ENCODE measurements around the gene ZNF586. TPM values are rescaled to one million over a fixed set of nuclear protein-coding genes. Genes with fewer than 3 reads are reported as not detected.
"Not testable (repeated sequence)": the region's sequence is repeated elsewhere in the genome, so short reads cannot be mapped to it uniquely, and the experiment has no call there.

ZNF586 gene
- total and polyA plus RNA-seq, 4 donors = 3.7 to 17.9 (median 8.2) TPM

DNA sequence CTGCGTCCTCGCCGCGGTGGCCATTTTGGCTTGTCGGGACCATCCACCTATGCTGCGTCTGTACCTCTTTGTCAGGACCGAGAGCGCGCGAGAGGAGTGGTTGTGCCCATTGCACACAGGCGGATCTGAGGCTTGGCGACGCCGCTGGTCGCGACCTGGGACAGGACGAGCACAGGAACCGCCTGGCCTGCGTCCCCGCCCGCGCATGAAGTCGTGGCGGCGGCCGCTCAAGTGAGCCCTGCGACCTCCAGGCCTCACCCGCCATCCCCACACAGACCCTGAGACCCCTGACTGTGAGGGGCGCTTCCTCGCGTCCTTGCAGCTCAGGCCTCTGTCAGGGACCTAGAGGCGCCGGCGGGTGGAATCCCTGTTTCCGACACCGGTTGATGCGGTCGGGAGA lies 16.8 kb downstream of the ZNF586 start:
- H3K4me1 ChIP-seq (ENCODE audit: control insufficient read depth in 1 of 2, insufficient read depth in 2 of 2, low read length in 2 of 2) = no peaks in the 10 kb centered on the region
- WGBS, 2 donors = 89 to 94% methylated on average over 38 of the region's 38 CpGs
- peaks cover 23% of the 10 kb centered on the region for H3K9me3 ChIP-seq (ENCODE audit: control insufficient read depth, low read length)
- ATAC-seq (ENCODE audit: low FRiP score) (no peak), DNase-seq (no peak)
- intact Hi-C loops (cut with DNase I) = no loop called here
- H3K27ac ChIP-seq (ENCODE audit: low read depth in 1 of 2, low read length in 2 of 2) = no peak overlapping the region
- no peak overlapping the region for H3K4me3 ChIP-seq (ENCODE audit: low read length in 2 of 2)
- H3K27me3 ChIP-seq (ENCODE audit: control insufficient read depth in 1 of 2, insufficient read depth in 2 of 2, low read length in 1 of 2) = no peaks in the 10 kb centered on the region
- peaks cover 2 to 9% of the 10 kb centered on the region in 2 donors for H3K36me3 ChIP-seq (ENCODE audit: control insufficient read depth in 1 of 2, insufficient read depth in 2 of 2, low read length in 1 of 2)

DNA sequence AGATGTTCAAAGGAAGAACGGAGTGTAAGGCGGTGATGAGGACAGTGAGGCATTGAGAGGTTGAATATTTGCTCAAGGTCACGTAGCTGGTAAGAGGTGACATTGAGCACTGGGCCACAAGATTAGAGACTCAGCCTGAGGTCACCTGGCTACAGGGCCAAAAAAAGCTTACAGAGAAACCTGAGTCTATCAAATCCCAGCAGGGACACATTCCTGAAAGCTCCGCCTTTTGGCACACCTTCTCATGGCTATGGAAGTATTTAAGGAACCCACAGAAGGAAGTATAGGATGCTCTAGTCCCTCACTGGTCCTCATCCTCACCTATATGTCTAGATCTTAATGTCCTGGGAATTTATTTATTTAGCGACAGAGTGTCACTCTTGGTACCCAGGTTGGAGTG lies 17.4 kb downstream of the ZNF586 start:
- no peak overlapping the region for H3K27ac ChIP-seq (ENCODE audit: low read depth in 1 of 2, low read length in 2 of 2)
- no peaks in the 10 kb centered on the region for H3K27me3 ChIP-seq (ENCODE audit: control insufficient read depth in 1 of 2, insufficient read depth in 2 of 2, low read length in 1 of 2)
- H3K36me3 ChIP-seq (ENCODE audit: control insufficient read depth in 1 of 2, insufficient read depth in 2 of 2, low read length in 1 of 2) = peaks cover 3 to 11% of the 10 kb centered on the region in 2 donors
- ATAC-seq (ENCODE audit: low FRiP score) (no peak), DNase-seq (no peak)
- intact Hi-C loops (cut with DNase I) = no loop called here
- H3K4me3 ChIP-seq (ENCODE audit: low read length in 2 of 2) = no peak overlapping the region
- 91 to 98% methylated on average over 5 of the region's 5 CpGs for WGBS, 2 donors
- H3K9me3 ChIP-seq (ENCODE audit: control insufficient read depth, low read length) = peaks cover 23% of the 10 kb centered on the region
- no peaks in the 10 kb centered on the region for H3K4me1 ChIP-seq (ENCODE audit: control insufficient read depth in 1 of 2, insufficient read depth in 2 of 2, low read length in 2 of 2)

DNA sequence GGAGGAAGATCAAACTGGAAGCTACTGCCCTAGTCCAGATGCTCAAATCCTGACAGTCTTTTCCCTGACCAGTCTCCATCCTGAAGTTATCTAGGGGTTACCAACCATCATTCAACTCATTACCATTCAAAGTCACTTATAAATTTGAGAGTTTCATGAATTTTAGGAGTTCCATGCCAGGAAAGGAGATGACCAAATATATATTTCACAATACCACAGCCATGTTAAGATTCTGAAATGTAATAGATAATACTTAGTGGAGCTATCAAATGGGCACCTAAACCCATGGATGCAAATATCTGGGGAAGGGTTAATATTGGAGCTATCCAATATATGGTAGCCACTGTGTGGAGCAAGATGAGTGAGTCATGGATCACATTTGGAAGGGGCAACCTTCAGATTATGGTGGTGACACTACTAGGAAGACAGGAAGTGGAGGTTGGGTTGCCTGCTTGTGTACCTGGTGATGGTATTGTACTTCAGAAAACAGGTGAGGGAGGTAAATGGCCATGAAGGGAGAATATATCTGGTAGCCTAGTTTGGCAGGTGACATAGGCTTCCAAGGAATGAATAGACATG lies 18.7 kb downstream of the ZNF586 start:
- Histone ChIP-seq H3K4me3 (ENCODE audit: low read length in 2 of 2) (no peak overlapping the region), H3K9me3 (ENCODE audit: control insufficient read depth, low read length) (peaks cover 23% of the 10 kb centered on the region), H3K36me3 (ENCODE audit: control insufficient read depth in 1 of 2, insufficient read depth in 2 of 2, low read length in 1 of 2) (peaks cover 4 to 12% of the 10 kb centered on the region in 2 donors), H3K27ac (ENCODE audit: low read depth in 1 of 2, low read length in 2 of 2) (no peak overlapping the region), H3K27me3 (ENCODE audit: control insufficient read depth in 1 of 2, insufficient read depth in 2 of 2, low read length in 1 of 2) (no peaks in the 10 kb centered on the region), H3K4me1 (ENCODE audit: control insufficient read depth in 1 of 2, insufficient read depth in 2 of 2, low read length in 2 of 2) (no peaks in the 10 kb centered on the region)
- DNase-seq (no peak), ATAC-seq (ENCODE audit: low FRiP score) (no peak)
- intact Hi-C loops (cut with DNase I) = no loop called here

DNA sequence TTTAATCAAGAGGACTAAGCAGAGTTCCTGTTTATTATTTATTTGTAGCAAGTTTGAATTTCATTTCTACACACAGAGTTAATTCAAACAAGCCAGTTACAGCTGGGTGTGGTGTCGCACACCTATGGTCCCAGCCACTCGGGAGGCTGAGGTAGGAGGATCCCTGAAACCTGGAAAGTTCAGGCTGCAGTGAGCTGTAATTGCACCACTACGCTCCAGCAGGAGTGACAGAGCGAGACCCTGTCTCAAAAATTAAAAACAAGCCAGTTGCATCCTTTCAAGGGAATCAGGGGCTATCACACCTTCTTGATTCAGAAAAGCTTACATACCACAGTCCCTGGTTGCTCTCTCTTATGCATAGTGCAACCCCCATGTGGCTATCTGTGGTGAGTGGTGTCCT lies 19.8 kb downstream of the ZNF586 start:
- ATAC-seq (ENCODE audit: low FRiP score) (no peak), DNase-seq (no peak)
- Histone ChIP-seq H3K4me3 (ENCODE audit: low read length in 2 of 2) (no peak overlapping the region), H3K36me3 (ENCODE audit: control insufficient read depth in 1 of 2, insufficient read depth in 2 of 2, low read length in 1 of 2) (peaks cover 4 to 12% of the 10 kb centered on the region in 2 donors), H3K27me3 (ENCODE audit: control insufficient read depth in 1 of 2, insufficient read depth in 2 of 2, low read length in 1 of 2) (no peaks in the 10 kb centered on the region), H3K9me3 (ENCODE audit: control insufficient read depth, low read length) (peaks cover 23% of the 10 kb centered on the region), H3K27ac (ENCODE audit: low read depth in 1 of 2, low read length in 2 of 2) (no peak overlapping the region), H3K4me1 (ENCODE audit: control insufficient read depth in 1 of 2, insufficient read depth in 2 of 2, low read length in 2 of 2) (no peaks in the 10 kb centered on the region)
- 95 to 99% methylated on average over 4 of the region's 4 CpGs for whole genome bisulfite sequencing, 2 donors
- intact Hi-C loops (cut with DNase I) = no loop called here

DNA sequence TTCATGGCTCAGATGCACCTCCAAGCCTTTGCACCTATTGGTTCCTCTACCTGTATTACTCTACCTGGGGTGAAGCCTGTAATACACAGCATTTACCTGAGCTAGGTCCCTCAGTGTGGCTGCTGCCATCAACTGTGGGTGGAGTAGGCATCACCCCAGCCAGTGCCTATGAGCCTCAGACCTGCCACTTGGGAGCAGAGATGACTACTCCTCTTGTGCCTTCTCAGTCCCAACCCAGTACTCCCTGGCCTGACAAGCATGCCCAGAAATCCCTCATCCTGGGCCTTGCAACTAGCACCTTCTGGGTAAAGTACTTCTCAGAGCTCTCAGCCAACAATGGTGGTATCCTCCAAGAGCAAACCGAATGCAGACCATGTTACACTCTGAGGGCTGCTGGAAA lies 27.1 kb downstream of the ZNF586 start:
- H3K27me3 ChIP-seq (ENCODE audit: control insufficient read depth in 1 of 2, insufficient read depth in 2 of 2, low read length in 1 of 2); intact Hi-C loops (cut with DNase I); H3K4me1 ChIP-seq (ENCODE audit: control insufficient read depth in 1 of 2, insufficient read depth in 2 of 2, low read length in 2 of 2); DNase-seq; H3K36me3 ChIP-seq (ENCODE audit: control insufficient read depth in 1 of 2, insufficient read depth in 2 of 2, low read length in 1 of 2); H3K4me3 ChIP-seq (ENCODE audit: low read length in 2 of 2); ATAC-seq (ENCODE audit: low FRiP score); H3K9me3 ChIP-seq (ENCODE audit: control insufficient read depth, low read length); H3K27ac ChIP-seq (ENCODE audit: low read depth in 1 of 2, low read length in 2 of 2): not testable (repeated sequence)
- WGBS, 2 donors = 90 to 92% methylated on average over 1 of the region's 1 CpG

DNA sequence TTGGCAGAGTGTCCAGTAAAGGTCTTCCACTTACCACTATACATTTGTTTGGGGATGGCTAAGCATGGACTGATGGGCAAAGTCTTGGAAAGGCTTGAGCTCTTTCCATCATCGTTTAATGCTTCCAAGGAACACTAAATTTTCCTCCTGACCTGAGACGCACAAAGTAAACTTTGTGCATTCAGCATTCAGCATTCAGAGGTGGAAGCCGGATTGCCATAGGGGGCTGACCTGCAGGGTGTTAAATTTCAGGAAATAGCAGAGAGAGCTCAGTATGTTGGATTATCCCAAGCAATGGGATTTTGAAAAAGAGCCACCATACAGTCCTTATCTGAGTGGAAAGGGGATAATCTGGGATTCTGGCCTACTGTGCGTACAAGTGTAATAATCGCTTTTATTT lies 31.2 kb downstream of the ZNF586 start:
- H3K27me3 ChIP-seq (ENCODE audit: control insufficient read depth in 1 of 2, insufficient read depth in 2 of 2, low read length in 1 of 2) = no peaks in the 10 kb centered on the region
- H3K27ac ChIP-seq (ENCODE audit: low read depth in 1 of 2, low read length in 2 of 2) = no peak overlapping the region
- H3K36me3 ChIP-seq (ENCODE audit: control insufficient read depth in 1 of 2, insufficient read depth in 2 of 2, low read length in 1 of 2) = peaks cover 0 to 2% of the 10 kb centered on the region in 2 donors
- ATAC-seq (ENCODE audit: low FRiP score) (no peak), DNase-seq (no peak)
- intact Hi-C loops (cut with DNase I) = no loop called here
- H3K9me3 ChIP-seq (ENCODE audit: control insufficient read depth, low read length) = no peaks in the 10 kb centered on the region
- H3K4me1 ChIP-seq (ENCODE audit: control insufficient read depth in 1 of 2, insufficient read depth in 2 of 2, low read length in 2 of 2) = no peaks in the 10 kb centered on the region
- WGBS, 2 donors = 64 to 72% methylated on average over 5 of the region's 5 CpGs
- H3K4me3 ChIP-seq (ENCODE audit: low read length in 2 of 2) = no peak overlapping the region

DNA sequence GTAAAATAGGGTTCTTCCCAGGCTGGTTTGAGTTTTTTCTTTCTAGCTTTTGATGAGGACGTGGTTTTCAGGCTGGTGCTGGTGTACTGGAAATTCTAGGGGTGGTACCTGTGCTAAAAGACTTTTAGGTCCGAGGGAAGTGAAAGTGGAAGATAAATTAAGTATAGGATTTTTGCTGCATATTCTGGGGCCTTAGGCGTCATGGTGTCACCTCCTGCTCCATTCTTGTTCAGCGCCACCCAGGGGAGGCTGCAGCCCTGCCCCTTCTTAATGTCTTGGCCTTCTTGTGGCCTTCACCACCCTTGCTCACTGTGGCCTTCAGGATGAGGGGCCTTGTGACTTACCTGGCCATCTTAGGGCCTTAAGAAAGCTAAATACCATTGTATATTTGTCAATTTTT lies 32.8 kb downstream of the ZNF586 start:
- H3K9me3 ChIP-seq (ENCODE audit: control insufficient read depth, low read length) = no peaks in the 10 kb centered on the region
- intact Hi-C loops (cut with DNase I) = no loop called here
- ATAC-seq (ENCODE audit: low FRiP score) (no peak), DNase-seq (no peak)
- no peaks in the 10 kb centered on the region for H3K4me1 ChIP-seq (ENCODE audit: control insufficient read depth in 1 of 2, insufficient read depth in 2 of 2, low read length in 2 of 2)
- no peaks in the 10 kb centered on the region for H3K36me3 ChIP-seq (ENCODE audit: control insufficient read depth in 1 of 2, insufficient read depth in 2 of 2, low read length in 1 of 2)
- H3K27ac ChIP-seq (ENCODE audit: low read depth in 1 of 2, low read length in 2 of 2) = no peak overlapping the region
- H3K27me3 ChIP-seq (ENCODE audit: control insufficient read depth in 1 of 2, insufficient read depth in 2 of 2, low read length in 1 of 2) = no peaks in the 10 kb centered on the region
- H3K4me3 ChIP-seq (ENCODE audit: low read length in 2 of 2) = no peak overlapping the region
- WGBS, 2 donors = 93 to 97% methylated on average over 4 of the region's 4 CpGs

DNA sequence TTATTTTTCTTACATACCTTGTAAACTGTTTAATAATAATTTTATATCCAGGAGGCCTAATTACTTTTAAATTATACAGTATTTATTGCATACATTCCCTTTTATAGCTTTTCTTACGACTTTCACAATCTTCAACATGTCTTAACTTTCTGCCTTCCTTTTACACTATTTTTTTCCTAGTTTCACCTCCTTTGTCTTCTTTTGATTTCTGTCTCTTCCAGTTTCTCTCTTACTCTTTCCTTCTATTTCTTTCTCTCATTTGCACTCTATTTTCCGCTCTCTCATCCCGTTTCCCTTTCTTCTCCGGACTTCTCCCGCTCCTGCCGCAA lies 33.8 kb downstream of the ZNF586 start:
- Histone ChIP-seq H3K9me3 (ENCODE audit: control insufficient read depth, low read length) (no peaks in the 10 kb centered on the region), H3K4me3 (ENCODE audit: low read length in 2 of 2) (peak overlapping the region; percentile 11 to 98), H3K4me1 (ENCODE audit: control insufficient read depth in 1 of 2, insufficient read depth in 2 of 2, low read length in 2 of 2) (no peaks in the 10 kb centered on the region), H3K27me3 (ENCODE audit: control insufficient read depth in 1 of 2, insufficient read depth in 2 of 2, low read length in 1 of 2) (no peaks in the 10 kb centered on the region), H3K27ac (ENCODE audit: low read depth in 1 of 2, low read length in 2 of 2) (peak overlapping the region in 1 of 2 donors; percentile 94), H3K36me3 (ENCODE audit: control insufficient read depth in 1 of 2, insufficient read depth in 2 of 2, low read length in 1 of 2) (no peaks in the 10 kb centered on the region)
- ATAC-seq (ENCODE audit: low FRiP score) = no peak
- no peak for DNase-seq
- intact Hi-C loops (cut with DNase I) = no loop called here
- 7 to 13% methylated on average over 6 of the region's 6 CpGs for WGBS, 2 donors

DNA sequence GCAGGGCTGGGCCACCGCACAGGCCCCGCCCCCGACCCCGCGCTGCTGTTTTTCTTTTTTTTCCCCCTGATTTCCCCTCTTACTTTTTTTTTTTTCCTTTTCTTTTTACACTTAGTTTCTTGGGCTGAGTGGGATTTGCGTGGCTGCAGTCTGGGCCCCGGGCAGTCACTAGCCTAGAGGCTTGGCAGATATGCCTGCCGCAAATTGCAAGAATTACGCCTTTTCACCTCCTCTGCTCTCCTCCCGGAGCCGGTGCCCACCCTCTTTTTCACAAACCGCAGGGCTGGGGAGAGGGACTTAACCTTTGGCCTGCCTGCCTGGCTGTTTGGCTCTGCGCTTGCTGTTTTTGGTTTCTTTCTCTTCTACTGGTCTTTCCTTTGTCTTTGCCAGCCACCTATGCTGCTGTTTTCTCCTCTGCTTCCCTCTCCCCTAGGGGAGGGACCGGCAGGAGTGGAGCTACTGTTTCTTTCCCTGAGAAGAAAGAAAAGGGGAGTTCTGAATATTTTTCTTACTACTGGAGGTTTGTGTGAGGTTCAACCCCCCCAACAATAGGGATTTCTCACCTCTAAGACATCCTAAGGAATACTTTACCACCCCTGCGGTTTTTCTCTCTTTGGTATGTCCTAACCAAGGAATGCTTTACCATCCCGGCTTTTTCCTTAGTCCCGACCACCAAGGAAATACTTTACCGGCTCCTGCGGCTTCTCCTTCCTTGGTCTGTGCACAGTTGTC lies 34.3 kb downstream of the ZNF586 start:
- Histone ChIP-seq H3K36me3 (ENCODE audit: control insufficient read depth in 1 of 2, insufficient read depth in 2 of 2, low read length in 1 of 2) (peaks cover 0 to 2% of the 10 kb centered on the region in 2 donors), H3K9me3 (ENCODE audit: control insufficient read depth, low read length) (no peaks in the 10 kb centered on the region), H3K27ac (ENCODE audit: low read depth in 1 of 2, low read length in 2 of 2) (peak overlapping the region in 1 of 2 donors; percentile 94), H3K4me3 (ENCODE audit: low read length in 2 of 2) (peak overlapping the region; percentile 11 to 98), H3K27me3 (ENCODE audit: control insufficient read depth in 1 of 2, insufficient read depth in 2 of 2, low read length in 1 of 2) (no peaks in the 10 kb centered on the region), H3K4me1 (ENCODE audit: control insufficient read depth in 1 of 2, insufficient read depth in 2 of 2, low read length in 2 of 2) (no peaks in the 10 kb centered on the region)
- DNase-seq = peak in 1 of 2 donors; percentile 64
- peak; percentile 56 for ATAC-seq (ENCODE audit: low FRiP score)
- intact Hi-C loops (cut with DNase I) = no loop called here
- WGBS, 2 donors = 2% methylated on average over 19 of the region's 19 CpGs
